ENCODE measurements around the gene NUDT13.

DNA sequence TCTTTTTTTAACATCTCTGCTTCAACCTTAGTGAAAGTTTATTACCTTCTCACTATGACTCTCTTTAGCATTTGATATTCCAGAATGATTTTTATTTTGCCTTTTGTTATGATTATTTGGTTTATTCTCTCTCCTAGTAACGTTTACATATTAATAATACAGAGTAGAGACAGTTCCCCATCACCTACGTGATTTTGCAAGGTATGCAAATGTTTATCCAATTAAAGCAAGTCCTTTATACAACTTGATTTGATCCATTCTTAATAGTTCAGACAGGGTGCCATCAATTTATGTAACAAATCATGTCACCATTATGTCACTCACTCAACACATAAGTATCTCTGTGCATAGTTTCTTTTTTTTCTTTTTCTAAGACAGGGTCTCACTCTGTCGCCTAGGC lies 31.3 kb downstream of the NUDT13 start:
- TF ChIP-seq EZH2 (IDR thresholded peaks at IDR 0.05; ENCODE audit: borderline replicate concordance, insufficient read depth, low read depth, low read length, poor library complexity, severe bottlenecking) = no peak
- TF ChIP-seq, protein P1, sequence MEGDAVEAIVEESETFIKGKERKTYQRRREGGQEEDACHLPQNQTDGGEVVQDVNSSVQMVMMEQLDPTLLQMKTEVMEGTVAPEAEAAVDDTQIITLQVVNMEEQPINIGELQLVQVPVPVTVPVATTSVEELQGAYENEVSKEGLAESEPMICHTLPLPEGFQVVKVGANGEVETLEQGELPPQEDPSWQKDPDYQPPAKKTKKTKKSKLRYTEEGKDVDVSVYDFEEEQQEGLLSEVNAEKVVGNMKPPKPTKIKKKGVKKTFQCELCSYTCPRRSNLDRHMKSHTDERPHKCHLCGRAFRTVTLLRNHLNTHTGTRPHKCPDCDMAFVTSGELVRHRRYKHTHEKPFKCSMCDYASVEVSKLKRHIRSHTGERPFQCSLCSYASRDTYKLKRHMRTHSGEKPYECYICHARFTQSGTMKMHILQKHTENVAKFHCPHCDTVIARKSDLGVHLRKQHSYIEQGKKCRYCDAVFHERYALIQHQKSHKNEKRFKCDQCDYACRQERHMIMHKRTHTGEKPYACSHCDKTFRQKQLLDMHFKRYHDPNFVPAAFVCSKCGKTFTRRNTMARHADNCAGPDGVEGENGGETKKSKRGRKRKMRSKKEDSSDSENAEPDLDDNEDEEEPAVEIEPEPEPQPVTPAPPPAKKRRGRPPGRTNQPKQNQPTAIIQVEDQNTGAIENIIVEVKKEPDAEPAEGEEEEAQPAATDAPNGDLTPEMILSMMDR (IDR thresholded peaks at IDR 0.05) = no peak

Measured in B cell (primary cell).